Measurements from ENCODE around the gene CDK4.

CDK4 gene

DNA sequence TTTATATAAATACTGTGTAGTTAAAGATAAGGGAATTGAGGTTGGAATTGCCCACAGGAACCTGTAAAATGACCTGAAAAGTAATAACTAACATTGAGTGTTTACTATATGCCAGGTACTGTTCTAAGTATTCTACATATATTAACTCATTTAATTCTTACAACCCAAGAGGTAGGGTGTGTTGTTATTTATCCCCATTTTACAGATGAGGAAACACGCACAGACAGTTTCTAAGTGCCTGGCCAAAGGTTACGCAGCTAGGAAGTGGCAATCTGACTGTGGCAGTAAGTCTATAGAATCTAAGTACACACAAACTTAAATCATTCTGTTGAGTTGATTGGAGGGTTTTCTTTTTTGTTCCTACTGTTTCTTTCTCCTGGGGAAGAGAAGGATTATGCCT is 8.3 kb downstream of the CDK4 start:
- no peak overlapping the region for H3K4me3 ChIP-seq (ENCODE audit: low read depth, low read length)
- TF ChIP-seq, protein P1, sequence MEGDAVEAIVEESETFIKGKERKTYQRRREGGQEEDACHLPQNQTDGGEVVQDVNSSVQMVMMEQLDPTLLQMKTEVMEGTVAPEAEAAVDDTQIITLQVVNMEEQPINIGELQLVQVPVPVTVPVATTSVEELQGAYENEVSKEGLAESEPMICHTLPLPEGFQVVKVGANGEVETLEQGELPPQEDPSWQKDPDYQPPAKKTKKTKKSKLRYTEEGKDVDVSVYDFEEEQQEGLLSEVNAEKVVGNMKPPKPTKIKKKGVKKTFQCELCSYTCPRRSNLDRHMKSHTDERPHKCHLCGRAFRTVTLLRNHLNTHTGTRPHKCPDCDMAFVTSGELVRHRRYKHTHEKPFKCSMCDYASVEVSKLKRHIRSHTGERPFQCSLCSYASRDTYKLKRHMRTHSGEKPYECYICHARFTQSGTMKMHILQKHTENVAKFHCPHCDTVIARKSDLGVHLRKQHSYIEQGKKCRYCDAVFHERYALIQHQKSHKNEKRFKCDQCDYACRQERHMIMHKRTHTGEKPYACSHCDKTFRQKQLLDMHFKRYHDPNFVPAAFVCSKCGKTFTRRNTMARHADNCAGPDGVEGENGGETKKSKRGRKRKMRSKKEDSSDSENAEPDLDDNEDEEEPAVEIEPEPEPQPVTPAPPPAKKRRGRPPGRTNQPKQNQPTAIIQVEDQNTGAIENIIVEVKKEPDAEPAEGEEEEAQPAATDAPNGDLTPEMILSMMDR (IDR thresholded peaks at IDR 0.05; ENCODE audit: borderline replicate concordance, insufficient read depth, low read depth, low read length): no peak

GRCh38 chr12:57741844-57742738 is 10.0 kb downstream of the CDK4 start:
- H3K4me3 ChIP-seq (ENCODE audit: low read depth, low read length): peak overlapping the region; percentile 77

DNA sequence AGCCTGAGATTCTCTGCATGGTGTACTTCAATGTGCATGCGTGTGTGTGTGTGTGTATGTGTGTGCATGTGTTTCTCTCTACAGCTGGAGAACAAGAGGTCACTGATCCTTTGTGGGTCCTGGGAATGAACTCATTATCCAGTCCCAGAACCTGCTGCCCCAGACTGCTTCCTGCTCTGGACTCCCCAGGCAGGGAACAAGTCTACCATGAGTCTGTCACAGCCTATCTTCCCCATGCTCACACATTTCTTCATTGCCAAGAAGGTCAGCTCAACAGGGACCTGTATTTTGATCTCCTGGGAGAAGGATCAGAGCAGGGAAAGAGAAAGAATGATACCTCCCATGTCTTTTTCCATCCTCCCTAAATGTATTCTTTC is 10.7 kb downstream of the CDK4 start:
- TF ChIP-seq, protein P1 (IDR thresholded peaks at IDR 0.05; ENCODE audit: borderline replicate concordance, insufficient read depth, low read depth, low read length): no peak
- peak overlapping the region; percentile 77 for H3K4me3 ChIP-seq (ENCODE audit: low read depth, low read length)

More at GRCh38 chr12:57741844-57742738, 10.0 kb downstream of the CDK4 start:
- TF ChIP-seq, protein P1 (IDR thresholded peaks at IDR 0.05; ENCODE audit: borderline replicate concordance, insufficient read depth, low read depth, low read length): peak; percentile 69

- TF ChIP-seq, protein P1 (IDR thresholded peaks at IDR 0.05; ENCODE audit: borderline replicate concordance, insufficient read depth, low read depth, low read length): no peak
- H3K4me3 ChIP-seq (ENCODE audit: low read depth, low read length): peak overlapping the region; percentile 77
Measured at GRCh38 chr12:57740656-57741412, 11.3 kb downstream of the CDK4 start.

- TF ChIP-seq, protein P1 (IDR thresholded peaks at IDR 0.05; ENCODE audit: borderline replicate concordance, insufficient read depth, low read depth, low read length): no peak
- H3K4me3 ChIP-seq (ENCODE audit: low read depth, low read length): no peak overlapping the region
Measured at GRCh38 chr12:57739914-57740538, 12.1 kb downstream of the CDK4 start.

DNA sequence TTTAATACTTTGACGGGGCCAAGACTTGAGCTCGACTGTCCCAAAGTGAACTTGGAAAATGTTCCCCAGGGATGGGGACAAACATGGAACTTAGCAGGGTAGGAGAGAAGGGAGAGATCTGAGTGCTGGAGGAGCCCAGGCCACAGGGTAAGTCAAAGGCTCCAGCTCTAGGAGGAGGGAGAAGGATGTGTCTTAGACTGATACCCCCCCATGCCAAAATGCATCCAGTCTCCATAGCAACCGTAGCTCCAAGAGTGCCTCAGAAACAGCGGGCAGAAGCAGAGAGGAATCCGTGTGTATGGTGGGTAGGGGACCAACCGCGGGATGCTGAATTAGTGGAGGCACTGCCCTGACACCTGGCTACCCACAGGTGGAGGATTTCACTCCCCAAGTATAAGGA is 12.7 kb downstream of the CDK4 start:
- H3K4me3 ChIP-seq (ENCODE audit: low read depth, low read length): no peak overlapping the region
- TF ChIP-seq, protein P1 (IDR thresholded peaks at IDR 0.05; ENCODE audit: borderline replicate concordance, insufficient read depth, low read depth, low read length): no peak

All from GM12875 (cell line).